ENCODE data around the gene STK32B. TPM values are rescaled to one million over a fixed set of nuclear protein-coding genes. Genes with fewer than 3 reads are reported as not detected.

Gene STK32B
- total RNA-seq, 1 donor from 2014 or later = 2.5 TPM

- TF ChIP-seq CTCF (IDR thresholded peaks at IDR 0.05; ENCODE audit: partially characterized antibody, unreplicated experiment) = no peak
- H3K27ac Mint-ChIP-seq (ENCODE audit: unreplicated experiment) = no peak overlapping the region
- DNase-seq = no peak
Measured at GRCh38 chr4:5544762-5545161, 493.5 kb downstream of the STK32B start.

GRCh38 chr4:5545271-5545670 is 494.0 kb downstream of the STK32B start:
- H3K9me3 Mint-ChIP-seq (ENCODE audit: unreplicated experiment) = peaks cover 5% of the 10 kb centered on the region
- peaks cover 11% of the 10 kb centered on the region for H3K36me3 Mint-ChIP-seq (ENCODE audit: unreplicated experiment)
- H3K4me3 Mint-ChIP-seq (ENCODE audit: unreplicated experiment) = no peak overlapping the region
- no peak overlapping the region for H3K27ac Mint-ChIP-seq (ENCODE audit: unreplicated experiment)
- no peak for TF ChIP-seq CTCF (IDR thresholded peaks at IDR 0.05; ENCODE audit: partially characterized antibody, unreplicated experiment)
- H3K27me3 Mint-ChIP-seq (ENCODE audit: unreplicated experiment) = no peaks in the 10 kb centered on the region
- H3K4me1 Mint-ChIP-seq (ENCODE audit: low read depth, unreplicated experiment) = no peaks in the 10 kb centered on the region
- no peak for DNase-seq

More at GRCh38 chr4:5544762-5545161, 493.5 kb downstream of the STK32B start:
- H3K9me3 Mint-ChIP-seq (ENCODE audit: unreplicated experiment) = peaks cover 4% of the 10 kb centered on the region
- H3K4me1 Mint-ChIP-seq (ENCODE audit: low read depth, unreplicated experiment) = no peaks in the 10 kb centered on the region
- peaks cover 6% of the 10 kb centered on the region for H3K36me3 Mint-ChIP-seq (ENCODE audit: unreplicated experiment)
- no peak overlapping the region for H3K4me3 Mint-ChIP-seq (ENCODE audit: unreplicated experiment)
- no peaks in the 10 kb centered on the region for H3K27me3 Mint-ChIP-seq (ENCODE audit: unreplicated experiment)

GRCh38 chr4:5547651-5548249 is 496.5 kb downstream of the STK32B start:
- no peak for DNase-seq
- Mint-ChIP-seq H3K4me3 (ENCODE audit: unreplicated experiment) (no peak overlapping the region), H3K36me3 (ENCODE audit: unreplicated experiment) (peaks cover 28% of the 10 kb centered on the region), H3K4me1 (ENCODE audit: low read depth, unreplicated experiment) (peaks cover 5% of the 10 kb centered on the region), H3K9me3 (ENCODE audit: unreplicated experiment) (peaks cover 7% of the 10 kb centered on the region), H3K27me3 (ENCODE audit: unreplicated experiment) (no peaks in the 10 kb centered on the region), H3K27ac (ENCODE audit: unreplicated experiment) (no peak overlapping the region)
- TF ChIP-seq CTCF (IDR thresholded peaks at IDR 0.05; ENCODE audit: partially characterized antibody, unreplicated experiment) = no peak

Other genes with a start within 250 kb of the STK32B start
- gene MSX1, start 191.8 kb upstream of the STK32B start, total RNA-seq (ENCODE audit: unreplicated experiment) = 0.22 TPM
- not detected for gene CYTL1, start 32.0 kb upstream of the STK32B start, total RNA-seq (ENCODE audit: unreplicated experiment)

All from glutamatergic neuron (in vitro differentiated cells).